SK-N-MC (cell line): ENCODE results near the gene LIMK1.

Experiments used
- EZH2 ChIP-seq: fragments of 200-600 bp; sonication (generic); IDR thresholded peaks from one replicate; pipeline ENCODE4 v1.6.1; 2017; ENCODE audit warnings: antibody characterized with exemption
- POLR2AphosphoS5 ChIP-seq: IDR thresholded peaks from 2 replicates; pipeline ENCODE4 v1.6.1; 2012; ENCODE audit warnings: mild to moderate bottlenecking, low read depth, low read length, borderline replicate concordance

- TF ChIP-seq POLR2AphosphoS5 (no peak), EZH2 (no peak)
These were observed 44.3 kb upstream of the LIMK1 start for GRCh38 chr7:74039337-74039736.
